HEK293 (cell line): ENCODE results near the gene TCF7L2.

Experiments used
- AEBP2 ChIP-seq: fragments of 450-650 bp; formaldehyde crosslinking; IDR thresholded peaks from 2 replicates; pipeline ENCODE4 v1.5.1; 2016; ENCODE audit warnings: missing biosample characterization, missing genetic modification characterization, borderline replicate concordance
- GLIS1 ChIP-seq: fragments of 450-650 bp; formaldehyde crosslinking; IDR thresholded peaks from 2 replicates; pipeline ENCODE4 v1.5.1; 2016; ENCODE audit warnings: missing biosample characterization, missing genetic modification characterization
- MEIS1 ChIP-seq: sonication (generic); formaldehyde crosslinking; IDR thresholded peaks from 2 replicates; pipeline ENCODE4 v1.8.1; 2022; ENCODE audit warnings: missing genetic modification reagents, mild to moderate bottlenecking, borderline replicate concordance
- OVOL3 ChIP-seq: fragments of 450-650 bp; formaldehyde crosslinking; IDR thresholded peaks from 2 replicates; pipeline ENCODE4 v1.5.1; 2016; ENCODE audit warnings: missing biosample characterization, missing genetic modification characterization
- WT1 ChIP-seq: fragments of 450-650 bp; formaldehyde crosslinking; IDR thresholded peaks from 2 replicates; pipeline ENCODE4 v1.5.1; 2016; ENCODE audit warnings: missing biosample characterization, missing genetic modification characterization
- ZBTB17 ChIP-seq: fragments of 450-650 bp; formaldehyde crosslinking; IDR thresholded peaks from 2 replicates; pipeline ENCODE4 v1.5.1; 2016; ENCODE audit warnings: missing biosample characterization, missing genetic modification characterization
- ZFHX2 ChIP-seq: fragments of 450-650 bp; formaldehyde crosslinking; conservative IDR thresholded peaks from 2 replicates; pipeline ENCODE4 v1.5.1; 2016; ENCODE audit warnings: missing biosample characterization, missing genetic modification characterization
- ZFP69B ChIP-seq: fragments of 450-650 bp; formaldehyde crosslinking; IDR thresholded peaks from 2 replicates; pipeline ENCODE4 v1.5.1; 2016; ENCODE audit warnings: missing biosample characterization, missing genetic modification characterization
- ZNF10 ChIP-seq: fragments of 450-650 bp; formaldehyde crosslinking; IDR thresholded peaks from 2 replicates; pipeline ENCODE4 v1.5.1; 2017; ENCODE audit warnings: missing biosample characterization, missing genetic modification characterization
- ZNF16 ChIP-seq: fragments of 450-650 bp; formaldehyde crosslinking; IDR thresholded peaks from 2 replicates; pipeline ENCODE4 v1.5.1; 2016; ENCODE audit warnings: low read depth, missing biosample characterization, missing genetic modification characterization
- ZNF184 ChIP-seq: fragments of 450-650 bp; IDR thresholded peaks from 2 replicates; pipeline ENCODE4 v1.5.1; 2018; ENCODE audit warnings: missing biosample characterization, mild to moderate bottlenecking, missing genetic modification characterization
- ZNF202 ChIP-seq: fragments of 450-650 bp; formaldehyde crosslinking; IDR thresholded peaks from 2 replicates; pipeline ENCODE4 v1.5.1; 2016; ENCODE audit warnings: missing biosample characterization, missing genetic modification characterization, borderline replicate concordance
- ZNF302 ChIP-seq: fragments of 450-650 bp; formaldehyde crosslinking; IDR thresholded peaks from 2 replicates; pipeline ENCODE4 v1.5.1; 2016; ENCODE audit warnings: missing biosample characterization, missing genetic modification characterization, low read depth
- ZNF311 ChIP-seq: fragments of 450-650 bp; formaldehyde crosslinking; IDR thresholded peaks from 2 replicates; pipeline ENCODE4 v1.5.1; 2017; ENCODE audit warnings: missing biosample characterization, missing genetic modification characterization, borderline replicate concordance
- ZNF350 ChIP-seq: fragments of 450-650 bp; formaldehyde crosslinking; IDR thresholded peaks from 2 replicates; pipeline ENCODE4 v1.5.0; 2017; ENCODE audit warnings: missing biosample characterization, mild to moderate bottlenecking, missing genetic modification characterization
- ZNF362 ChIP-seq: fragments of 450-650 bp; formaldehyde crosslinking; IDR thresholded peaks from 2 replicates; pipeline ENCODE4 v1.5.1; 2016; ENCODE audit warnings: missing biosample characterization, missing genetic modification characterization
- ZNF426 ChIP-seq: fragments of 450-650 bp; formaldehyde crosslinking; IDR thresholded peaks from 2 replicates; pipeline ENCODE4 v1.5.1; 2017; ENCODE audit warnings: missing biosample characterization, missing genetic modification characterization, mild to moderate bottlenecking, inconsistent platforms, moderate library complexity
- ZNF473 ChIP-seq: fragments of 450-650 bp; formaldehyde crosslinking; IDR thresholded peaks from 2 replicates; pipeline ENCODE4 v1.5.1; 2017; ENCODE audit warnings: missing biosample characterization, missing genetic modification characterization
- ZNF529 ChIP-seq: fragments of 450-650 bp; formaldehyde crosslinking; IDR thresholded peaks from 2 replicates; pipeline ENCODE4 v1.5.1; 2017; ENCODE audit warnings: missing genetic modification characterization, missing biosample characterization; ENCODE audit not compliant: insufficient replicate concordance
- ZNF560 ChIP-seq: fragments of 450-650 bp; formaldehyde crosslinking; IDR thresholded peaks from 2 replicates; pipeline ENCODE4 v1.5.1; 2017; ENCODE audit warnings: missing biosample characterization, missing genetic modification characterization, borderline replicate concordance
- ZNF600 ChIP-seq: fragments of 450-650 bp; formaldehyde crosslinking; IDR thresholded peaks from 2 replicates; pipeline ENCODE4 v1.5.1; 2016; ENCODE audit warnings: missing biosample characterization, missing genetic modification characterization
- ZNF623 ChIP-seq: fragments of 450-650 bp; formaldehyde crosslinking; IDR thresholded peaks from 2 replicates; pipeline ENCODE4 v1.5.1; 2016; ENCODE audit warnings: missing biosample characterization, missing genetic modification characterization
- ZNF626 ChIP-seq: fragments of 450-650 bp; sonication (Bioruptor Pico); formaldehyde crosslinking; IDR thresholded peaks from 2 replicates; pipeline ENCODE4 v1.5.1; 2018; ENCODE audit warnings: missing biosample characterization, missing genetic modification characterization, inconsistent platforms
- ZNF639 ChIP-seq: fragments of 450-650 bp; formaldehyde crosslinking; IDR thresholded peaks from 2 replicates; pipeline ENCODE4 v1.5.1; 2016; ENCODE audit warnings: missing biosample characterization, missing genetic modification characterization
- ZXDB ChIP-seq: fragments of 450-650 bp; formaldehyde crosslinking; IDR thresholded peaks from 2 replicates; pipeline ENCODE4 v1.5.1; 2016; ENCODE audit warnings: missing biosample characterization, missing genetic modification characterization
- TF ChIP-seq, protein P1 (sequence below): fragments of 450-650 bp; formaldehyde crosslinking; IDR thresholded peaks from 2 replicates; pipeline ENCODE4 v1.5.1; 2016; ENCODE audit warnings: missing biosample characterization, missing genetic modification characterization
- TF ChIP-seq, protein P2 (sequence below): fragments of 450-650 bp; formaldehyde crosslinking; IDR thresholded peaks from 2 replicates; pipeline ENCODE4 v1.5.1; 2017; ENCODE audit warnings: missing biosample characterization, missing genetic modification characterization
- TF ChIP-seq, protein P3 (sequence below): fragments of 450-650 bp; formaldehyde crosslinking; IDR thresholded peaks from 2 replicates; pipeline ENCODE4 v1.5.1; 2017; ENCODE audit warnings: missing biosample characterization, missing genetic modification characterization
- TF ChIP-seq, protein P4 (sequence below): fragments of 450-650 bp; formaldehyde crosslinking; IDR thresholded peaks from 2 replicates; pipeline ENCODE4 v1.5.1; 2016; ENCODE audit warnings: missing biosample characterization, missing genetic modification characterization

Gene TCF7L2

DNA sequence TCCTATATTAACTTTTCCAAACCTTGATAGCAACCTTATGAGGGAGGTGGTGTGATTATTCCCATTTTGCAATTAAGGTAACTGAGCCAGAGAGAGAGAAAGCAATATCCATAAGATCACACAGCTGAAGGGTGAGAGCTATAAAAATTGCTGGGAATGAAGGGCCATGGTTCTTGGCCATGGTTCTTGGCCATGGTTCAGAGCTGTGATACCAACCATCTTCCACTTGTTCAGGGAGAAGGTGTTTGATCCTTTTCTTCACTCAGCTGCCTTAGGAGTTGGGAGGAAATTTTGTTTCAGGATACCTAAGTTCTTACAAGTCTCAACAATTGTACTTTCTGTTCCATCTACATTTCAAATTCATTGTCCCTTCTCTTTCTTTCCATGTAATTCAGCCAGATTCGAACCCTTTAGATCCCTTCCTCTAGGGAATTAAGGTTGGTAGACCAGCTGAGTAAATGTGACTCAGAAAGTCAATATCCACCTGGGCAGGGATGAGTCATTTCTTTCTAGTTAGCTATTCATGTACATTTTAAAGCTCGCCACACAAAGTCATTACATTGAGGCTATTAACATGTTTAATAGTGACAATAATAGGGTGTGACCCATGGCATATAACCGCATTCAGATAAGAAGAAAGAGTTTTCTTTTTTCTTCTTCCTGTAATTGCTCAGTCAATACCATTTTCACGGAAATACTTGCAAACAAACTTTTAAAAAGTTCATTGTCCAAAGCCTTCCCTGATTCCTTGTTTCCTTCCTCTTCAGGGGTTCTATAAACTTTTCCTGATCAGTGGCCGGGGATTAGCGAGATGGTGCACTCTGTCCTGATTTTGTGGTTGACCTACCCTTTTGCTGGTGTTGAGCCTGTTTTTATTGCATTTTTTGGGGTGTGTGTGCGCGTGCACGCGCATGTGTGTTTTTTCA, 143.4 kb downstream of the TCF7L2 start (continued):
- TF ChIP-seq, protein P1, sequence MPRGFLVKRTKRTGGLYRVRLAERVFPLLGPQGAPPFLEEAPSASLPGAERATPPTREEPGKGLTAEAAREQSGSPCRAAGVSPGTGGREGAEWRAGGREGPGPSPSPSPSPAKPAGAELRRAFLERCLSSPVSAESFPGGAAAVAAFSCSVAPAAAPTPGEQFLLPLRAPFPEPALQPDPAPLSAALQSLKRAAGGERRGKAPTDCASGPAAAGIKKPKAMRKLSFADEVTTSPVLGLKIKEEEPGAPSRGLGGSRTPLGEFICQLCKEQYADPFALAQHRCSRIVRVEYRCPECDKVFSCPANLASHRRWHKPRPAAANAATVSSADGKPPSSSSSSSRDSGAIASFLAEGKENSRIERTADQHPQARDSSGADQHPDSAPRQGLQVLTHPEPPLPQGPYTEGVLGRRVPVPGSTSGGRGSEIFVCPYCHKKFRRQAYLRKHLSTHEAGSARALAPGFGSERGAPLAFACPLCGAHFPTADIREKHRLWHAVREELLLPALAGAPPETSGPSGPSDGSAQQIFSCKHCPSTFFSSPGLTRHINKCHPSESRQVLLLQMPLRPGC, result peak; percentile 49; the same call in 1 of the 2 replicates
- TF ChIP-seq ZNF10 (tag by site-specific recombination) (peak; percentile 95), WT1 (tag by site-specific recombination) (peak; percentile 45; the same call in 1 of the 2 replicates), ZNF302 (tag by site-specific recombination) (no peak), ZXDB (peak; percentile 68), ZNF600 (tag by site-specific recombination) (no peak), OVOL3 (tag by site-specific recombination) (no peak), ZNF626 (tag by site-specific recombination) (no peak), ZFHX2 (no peak), AEBP2 (tag by site-specific recombination) (no peak), GLIS1 (tag by site-specific recombination) (peak; percentile 59), ZNF311 (tag by site-specific recombination) (no peak), ZNF529 (tag by site-specific recombination) (peak; percentile 44), ZNF426 (tag by site-specific recombination) (no peak), ZNF16 (no peak), ZNF560 (tag by site-specific recombination) (no peak), ZNF623 (no peak), ZNF639 (tag by site-specific recombination) (peak; percentile 89), MEIS1 (CRISPR knock-in tag) (no peak), ZNF202 (no peak), ZNF350 (tag by site-specific recombination) (no peak), ZNF184 (peak; percentile 60; the same call in 1 of the 2 replicates), ZBTB17 (tag by site-specific recombination) (peak; percentile 28; the same call in 1 of the 2 replicates), ZNF362 (peak; percentile 74), ZNF473 (tag by site-specific recombination) (no peak), ZFP69B (tag by site-specific recombination) (no peak)
- TF ChIP-seq, protein P2, sequence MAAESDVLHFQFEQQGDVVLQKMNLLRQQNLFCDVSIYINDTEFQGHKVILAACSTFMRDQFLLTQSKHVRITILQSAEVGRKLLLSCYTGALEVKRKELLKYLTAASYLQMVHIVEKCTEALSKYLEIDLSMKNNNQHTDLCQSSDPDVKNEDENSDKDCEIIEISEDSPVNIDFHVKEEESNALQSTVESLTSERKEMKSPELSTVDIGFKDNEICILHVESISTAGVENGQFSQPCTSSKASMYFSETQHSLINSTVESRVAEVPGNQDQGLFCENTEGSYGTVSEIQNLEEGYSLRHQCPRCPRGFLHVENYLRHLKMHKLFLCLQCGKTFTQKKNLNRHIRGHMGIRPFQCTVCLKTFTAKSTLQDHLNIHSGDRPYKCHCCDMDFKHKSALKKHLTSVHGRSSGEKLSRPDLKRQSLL (tag by site-specific recombination), result no peak
- TF ChIP-seq, protein P3, sequence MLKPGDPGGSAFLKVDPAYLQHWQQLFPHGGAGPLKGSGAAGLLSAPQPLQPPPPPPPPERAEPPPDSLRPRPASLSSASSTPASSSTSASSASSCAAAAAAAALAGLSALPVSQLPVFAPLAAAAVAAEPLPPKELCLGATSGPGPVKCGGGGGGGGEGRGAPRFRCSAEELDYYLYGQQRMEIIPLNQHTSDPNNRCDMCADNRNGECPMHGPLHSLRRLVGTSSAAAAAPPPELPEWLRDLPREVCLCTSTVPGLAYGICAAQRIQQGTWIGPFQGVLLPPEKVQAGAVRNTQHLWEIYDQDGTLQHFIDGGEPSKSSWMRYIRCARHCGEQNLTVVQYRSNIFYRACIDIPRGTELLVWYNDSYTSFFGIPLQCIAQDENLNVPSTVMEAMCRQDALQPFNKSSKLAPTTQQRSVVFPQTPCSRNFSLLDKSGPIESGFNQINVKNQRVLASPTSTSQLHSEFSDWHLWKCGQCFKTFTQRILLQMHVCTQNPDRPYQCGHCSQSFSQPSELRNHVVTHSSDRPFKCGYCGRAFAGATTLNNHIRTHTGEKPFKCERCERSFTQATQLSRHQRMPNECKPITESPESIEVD (tag by site-specific recombination), result peak; percentile 90
- TF ChIP-seq, protein P4, sequence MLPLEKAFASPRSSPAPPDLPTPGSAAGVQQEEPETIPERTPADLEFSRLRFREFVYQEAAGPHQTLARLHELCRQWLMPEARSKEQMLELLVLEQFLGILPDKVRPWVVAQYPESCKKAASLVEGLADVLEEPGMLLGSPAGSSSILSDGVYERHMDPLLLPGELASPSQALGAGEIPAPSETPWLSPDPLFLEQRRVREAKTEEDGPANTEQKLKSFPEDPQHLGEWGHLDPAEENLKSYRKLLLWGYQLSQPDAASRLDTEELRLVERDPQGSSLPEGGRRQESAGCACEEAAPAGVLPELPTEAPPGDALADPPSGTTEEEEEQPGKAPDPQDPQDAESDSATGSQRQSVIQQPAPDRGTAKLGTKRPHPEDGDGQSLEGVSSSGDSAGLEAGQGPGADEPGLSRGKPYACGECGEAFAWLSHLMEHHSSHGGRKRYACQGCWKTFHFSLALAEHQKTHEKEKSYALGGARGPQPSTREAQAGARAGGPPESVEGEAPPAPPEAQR (tag by site-specific recombination), result 0 out of 2 replicates have a peak, but pooled peaks have one; percentile 14
